Measurements from ENCODE around the gene LAMB2.

The LAMB2 gene

GRCh38 chr3:49132437-49133225 is at the start of gene LAMB2:
LAMB2 (minus strand) TSS chr3:49133050; CDS start chr3:49132867, 183 bp downstream.
- DNase-seq, result no peak

- no peak for DNase-seq
These were observed 48.5 kb upstream of the LAMB2 start for GRCh38 chr3:49181351-49181750.

- no peak for DNase-seq
These were observed 47.3 kb upstream of the LAMB2 start for GRCh38 chr3:49180116-49180515.

DNA sequence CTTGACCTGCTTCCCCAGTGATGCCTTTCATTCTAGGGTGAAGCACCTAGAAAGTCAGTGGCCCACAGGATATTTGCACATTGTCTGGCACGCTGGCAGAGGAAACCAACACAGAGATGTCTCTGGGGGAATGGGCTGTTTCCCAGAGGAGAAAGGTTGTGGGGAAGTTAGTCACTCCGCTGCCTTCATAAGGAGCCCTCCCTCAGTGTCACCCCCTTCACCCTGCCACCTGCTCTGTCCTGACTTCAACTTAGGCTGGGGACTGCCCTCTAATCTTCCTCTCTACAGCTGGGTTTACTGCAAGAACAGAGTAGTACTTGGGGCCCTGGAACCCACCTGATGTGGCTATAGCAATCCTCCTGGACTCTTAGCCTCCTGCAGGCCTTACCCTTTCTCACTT is 44.2 kb upstream of the LAMB2 start:
- no peak for DNase-seq

- DNase-seq, result no peak
These were observed 42.7 kb upstream of the LAMB2 start for GRCh38 chr3:49175530-49175929.

DNA sequence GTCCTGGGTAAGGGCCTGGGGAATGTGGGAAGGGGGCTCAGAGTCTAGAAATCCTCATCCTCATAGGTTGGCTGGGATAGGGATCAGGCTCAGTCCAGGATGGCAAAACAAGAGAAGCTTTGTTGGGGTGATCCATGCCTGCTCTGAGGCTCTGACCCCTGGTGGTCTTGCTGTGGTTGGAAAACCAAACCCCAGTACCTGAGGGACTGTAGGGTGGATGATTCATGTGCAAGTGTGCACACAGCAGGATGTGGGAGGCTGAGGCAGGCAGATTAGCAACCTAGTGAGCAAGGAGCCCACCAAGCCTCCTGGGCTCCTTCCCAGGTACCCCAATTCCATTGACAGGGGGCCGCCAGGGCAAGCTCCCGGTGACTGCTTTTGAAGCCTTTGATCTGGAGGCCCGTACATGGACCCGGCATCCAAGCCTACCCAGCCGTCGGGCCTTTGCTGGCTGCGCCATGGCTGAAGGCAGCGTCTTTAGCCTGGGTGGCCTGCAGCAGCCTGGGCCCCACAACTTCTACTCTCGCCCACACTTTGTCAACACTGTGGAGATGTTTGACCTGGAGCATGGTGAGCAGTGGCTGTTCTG is 41.6 kb upstream of the LAMB2 start:
- no peak for DNase-seq

- DNase-seq, result peak; percentile 6
These were observed 40.9 kb upstream of the LAMB2 start for GRCh38 chr3:49173792-49174170.

DNA sequence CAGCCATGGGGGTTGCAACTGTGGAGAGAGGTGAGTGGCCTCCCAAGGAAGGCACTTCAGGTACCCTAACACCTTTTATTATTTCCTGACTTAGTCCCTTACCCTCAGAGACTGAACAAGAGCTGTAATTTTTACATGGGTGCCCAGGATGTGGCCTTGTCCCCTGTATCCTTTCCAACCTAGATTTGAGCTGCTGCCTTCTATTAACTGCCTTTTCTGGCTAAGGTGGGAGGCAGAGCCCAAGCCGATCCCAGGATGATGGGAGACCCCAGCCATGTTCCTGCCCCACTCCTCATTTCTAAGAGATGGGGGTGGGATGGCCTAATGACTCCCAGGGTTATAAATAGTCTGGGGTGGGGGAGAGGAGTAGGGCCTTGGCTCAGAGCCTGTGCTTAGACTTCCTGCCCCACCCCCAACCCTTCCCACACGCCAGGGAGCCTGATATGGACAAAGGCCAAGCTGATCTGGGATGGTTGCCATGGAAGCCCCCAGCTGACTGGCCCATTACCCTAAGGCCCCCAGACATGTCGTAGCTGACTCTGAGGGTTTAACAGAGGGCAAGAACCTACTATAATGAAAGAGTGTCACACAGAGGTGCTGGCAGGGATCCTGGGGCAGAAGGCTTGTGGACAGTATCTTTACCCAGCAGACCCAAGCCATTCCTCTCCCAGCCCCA is 40.4 kb upstream of the LAMB2 start:
- DNase-seq, result peak; percentile 42

GRCh38 chr3:49172551-49173041 is 39.7 kb upstream of the LAMB2 start:
- no peak for DNase-seq

GRCh38 chr3:49171775-49172500 is 39.1 kb upstream of the LAMB2 start:
- DNase-seq, result no peak

DNA sequence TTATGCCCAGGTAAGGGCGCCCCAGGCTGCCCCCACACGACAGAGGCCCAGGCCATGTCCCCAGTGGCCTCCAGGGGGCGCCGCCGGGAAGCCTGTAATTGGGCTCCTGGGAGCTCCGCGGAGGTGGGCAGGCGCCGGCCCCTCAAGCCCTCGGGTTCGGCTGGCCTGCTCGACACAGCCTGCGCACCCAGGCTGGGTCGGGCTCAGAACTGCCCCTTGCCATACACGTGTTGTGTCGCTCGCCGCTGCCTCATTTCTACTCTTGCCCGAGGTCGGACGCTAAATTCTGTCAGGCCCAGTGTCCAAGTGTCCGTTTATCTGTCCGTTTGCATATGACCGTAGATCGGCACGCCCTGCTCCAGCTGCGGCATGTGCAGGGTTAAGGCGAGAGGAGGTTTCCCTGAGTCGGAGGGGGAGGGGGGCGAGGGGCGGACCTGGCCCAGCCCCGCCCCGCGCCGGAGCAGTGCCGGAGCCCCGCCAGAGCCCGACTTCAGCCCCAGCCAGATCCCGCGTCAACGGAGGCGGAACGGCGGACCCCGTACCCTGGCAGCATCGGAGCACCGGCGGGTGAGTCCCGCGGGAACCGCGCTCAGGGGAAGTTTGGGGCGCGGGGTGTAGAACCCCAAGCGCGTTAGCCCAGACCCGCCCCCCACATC is 38.4 kb upstream of the LAMB2 start, which contains the start of gene KLHDC8B:
KLHDC8B (plus strand) TSS at position 480 of the 656 bp plus-strand sequence. CDS start 1,172 bp downstream, outside the sequence.
- DNase-seq, result peak; percentile 65

GRCh38 chr3:49170744-49171118 is 37.9 kb upstream of the LAMB2 start:
- DNase-seq, result no peak

DNA sequence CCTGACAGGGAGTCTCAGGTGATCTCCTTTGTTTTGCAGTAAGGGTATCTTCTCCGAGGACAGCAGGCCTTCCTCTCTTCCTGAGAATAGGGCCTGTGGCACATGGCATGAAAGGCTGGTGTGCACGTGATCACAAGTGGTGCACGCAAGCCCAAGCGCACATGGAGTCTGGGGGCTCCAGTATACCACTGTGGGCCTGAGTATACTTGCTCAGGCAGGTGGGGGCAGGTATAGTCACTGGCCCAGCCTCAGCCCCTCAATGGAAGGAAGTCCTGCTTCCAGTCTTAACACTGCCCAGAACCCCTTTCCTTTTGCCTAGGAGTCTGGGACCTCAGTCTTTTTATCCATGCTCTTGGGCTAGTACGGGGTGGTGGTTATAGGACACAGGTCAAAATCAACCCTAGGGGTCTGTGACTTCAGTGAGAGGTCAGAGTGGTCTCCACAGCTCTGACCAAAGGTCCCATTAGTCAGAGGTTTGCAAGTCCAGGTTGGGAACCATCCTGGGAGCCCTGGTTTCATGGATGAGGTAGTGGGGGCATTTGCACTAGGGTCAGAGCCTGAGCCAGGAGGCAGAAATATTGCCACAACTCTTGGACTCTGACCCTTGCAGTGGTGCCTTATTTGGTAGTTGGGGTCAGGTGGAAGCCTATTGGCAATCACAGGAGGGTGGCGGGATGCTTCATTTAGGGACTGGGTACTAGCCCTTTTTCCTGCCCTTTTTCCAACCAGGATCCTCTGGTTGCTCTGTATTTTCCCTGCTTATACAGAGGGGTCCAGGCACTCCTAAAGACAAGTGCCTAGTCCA is 34.1 kb upstream of the LAMB2 start:
- DNase-seq, result no peak

GRCh38 chr3:49165771-49166751 is 33.2 kb upstream of the LAMB2 start, which contains the start of gene CCDC71:
CCDC71 (minus strand) TSS chr3:49166331; CDS start chr3:49164208, 2,123 bp downstream.
- peak; percentile 14 for DNase-seq

DNA sequence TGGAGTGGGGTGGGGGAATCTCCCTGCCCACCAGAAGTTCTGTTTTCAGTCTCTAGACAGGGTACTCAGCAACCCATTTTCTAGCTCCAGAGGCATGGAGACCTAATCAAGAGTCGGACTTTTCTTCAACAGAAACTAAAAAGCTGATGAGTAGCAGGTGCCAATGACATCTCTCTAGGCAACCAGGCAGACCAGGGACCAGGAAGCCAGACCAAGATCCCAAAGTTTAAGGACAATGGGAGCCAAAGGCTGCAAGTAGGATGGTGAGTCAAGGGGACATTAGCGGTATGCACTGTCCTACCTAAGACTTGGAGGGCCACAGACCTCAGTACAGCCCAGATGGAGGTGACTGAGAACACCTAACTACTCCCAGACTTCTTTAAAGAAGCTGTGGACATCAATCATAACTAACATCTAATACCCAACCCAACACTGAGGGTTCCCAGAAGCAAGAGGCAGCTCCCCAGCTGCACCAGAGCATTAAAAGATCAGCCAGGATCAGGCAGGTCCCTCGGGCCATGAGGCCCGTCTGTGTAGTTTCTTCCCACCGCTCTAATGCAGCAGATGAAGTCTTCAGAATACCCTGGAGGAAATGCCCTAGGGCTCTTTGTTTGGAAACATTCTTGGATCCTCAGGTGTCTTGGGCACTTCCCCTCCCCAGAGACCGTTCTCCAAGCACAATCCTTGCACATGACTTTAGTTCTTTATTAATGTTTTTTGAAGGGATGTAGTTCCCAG is 32.3 kb upstream of the LAMB2 start:
- DNase-seq, result no peak

DNA sequence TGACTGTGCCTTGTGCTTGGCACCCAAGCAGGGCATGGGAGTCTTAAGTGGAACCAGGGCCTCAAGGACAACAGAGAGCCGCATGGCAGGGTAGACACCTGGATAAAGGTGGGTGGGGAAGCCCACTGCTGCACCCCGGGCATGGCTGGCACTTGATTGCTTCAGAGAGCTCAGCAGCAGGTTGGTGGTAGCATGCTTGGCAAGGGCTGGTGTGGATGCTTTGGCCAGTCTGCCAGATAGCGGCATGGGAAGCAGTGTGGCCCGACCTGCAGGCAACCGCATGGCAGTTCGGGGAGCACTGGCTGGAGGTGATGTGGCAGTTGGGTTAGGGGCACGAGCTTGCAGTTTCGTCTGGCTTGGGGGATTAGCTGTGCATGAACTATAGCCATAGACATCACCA is 30.8 kb upstream of the LAMB2 start:
- no peak for DNase-seq

GRCh38 chr3:49162751-49163419 is 30.0 kb upstream of the LAMB2 start:
- no peak for DNase-seq

DNA sequence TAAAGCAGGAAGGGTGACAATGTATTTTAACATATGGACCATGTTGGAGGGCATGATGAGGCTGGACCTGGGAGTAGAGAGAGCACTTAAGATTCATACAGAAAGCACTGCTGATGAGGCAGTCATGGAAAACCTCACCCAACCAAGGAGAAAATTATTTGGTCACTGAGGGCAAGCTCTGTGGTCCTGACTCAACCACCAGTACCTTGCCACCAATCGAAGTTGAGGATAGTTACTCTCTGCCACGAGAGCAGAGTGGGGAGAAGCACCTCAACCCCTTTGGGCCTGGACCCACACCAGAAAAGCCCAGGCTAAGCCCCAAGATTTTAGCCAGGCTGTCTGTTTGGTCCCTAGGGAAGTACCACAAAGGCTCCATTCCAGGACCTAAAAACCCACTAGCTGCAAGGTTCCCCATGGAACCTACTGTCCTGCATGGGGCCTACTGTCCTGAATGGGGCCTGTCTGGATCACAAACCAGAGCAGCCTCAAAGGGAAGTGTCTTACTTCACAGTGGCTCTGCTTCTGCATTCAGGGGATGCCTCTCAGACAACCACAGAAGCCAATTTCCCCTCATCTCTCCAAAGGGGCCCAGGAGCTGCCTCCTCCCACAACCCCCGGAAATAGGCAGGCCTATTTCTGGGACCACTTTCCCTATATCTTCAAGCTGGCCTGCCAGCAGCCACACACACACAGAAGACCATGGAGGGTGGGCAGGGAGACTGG is 29.1 kb upstream of the LAMB2 start:
- DNase-seq, result no peak
